Stimulated activated CD8-positive, alpha-beta memory T cell treated with anti-CD3 and anti-CD28 coated beads, Interleukin-2, amount 100 ng/mL, for 1 hour (primary cell): ENCODE results near the gene RAB5A.
"Not testable (repeated sequence)": the region's sequence is repeated elsewhere in the genome, so short reads cannot be mapped to it uniquely, and the experiment has no call there.

Experiments used
- DNase-seq, 2 donors: peaks; one replicate each; pipeline ENCODE4 v3.0.0-alpha.2; 2020; ENCODE audit warnings: low read depth in 2 of 2

Gene RAB5A, protein sequence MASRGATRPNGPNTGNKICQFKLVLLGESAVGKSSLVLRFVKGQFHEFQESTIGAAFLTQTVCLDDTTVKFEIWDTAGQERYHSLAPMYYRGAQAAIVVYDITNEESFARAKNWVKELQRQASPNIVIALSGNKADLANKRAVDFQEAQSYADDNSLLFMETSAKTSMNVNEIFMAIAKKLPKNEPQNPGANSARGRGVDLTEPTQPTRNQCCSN

DNA sequence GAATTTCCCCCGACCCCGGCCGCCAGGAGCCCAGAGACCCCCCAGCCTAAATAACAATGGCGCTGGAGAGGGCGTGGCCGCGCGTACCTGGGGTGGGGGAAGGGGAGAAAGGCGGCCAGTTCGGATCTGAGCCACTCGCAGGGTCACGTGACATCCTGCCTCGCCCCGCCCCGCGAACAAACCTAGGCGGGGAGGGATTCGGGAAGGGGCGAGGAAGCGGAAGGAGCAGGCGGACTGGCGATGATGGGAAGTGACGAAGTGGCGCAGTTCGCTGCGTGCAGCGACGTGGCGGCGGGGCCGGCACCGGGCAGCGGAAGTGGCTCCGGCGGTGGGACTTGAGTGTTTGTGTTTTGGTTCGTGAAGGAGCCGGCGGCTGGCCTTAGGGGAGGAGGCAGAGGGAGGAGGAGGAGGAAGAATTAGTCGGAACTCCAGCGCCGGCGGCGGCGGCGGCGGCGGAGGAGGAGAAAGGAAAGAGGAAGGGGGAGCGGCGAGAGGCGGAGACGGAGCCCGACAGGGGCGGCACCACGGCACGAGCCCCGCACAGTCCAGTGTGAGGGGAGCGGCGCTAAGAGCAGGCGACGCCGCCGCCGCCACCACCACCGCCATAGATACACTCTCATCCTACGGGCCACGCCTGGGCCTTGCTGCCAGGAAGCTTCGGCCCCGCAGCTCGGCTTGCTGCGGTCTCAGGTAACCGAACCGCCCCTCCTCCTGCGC is at the start of gene RAB5A:
Gene RAB5A (plus strand): TSS at position 266 of the 717 bp plus-strand sequence. CDS start 3,802 bp downstream, outside the sequence.
- DNase-seq: peak; percentile 91 to 94

DNA sequence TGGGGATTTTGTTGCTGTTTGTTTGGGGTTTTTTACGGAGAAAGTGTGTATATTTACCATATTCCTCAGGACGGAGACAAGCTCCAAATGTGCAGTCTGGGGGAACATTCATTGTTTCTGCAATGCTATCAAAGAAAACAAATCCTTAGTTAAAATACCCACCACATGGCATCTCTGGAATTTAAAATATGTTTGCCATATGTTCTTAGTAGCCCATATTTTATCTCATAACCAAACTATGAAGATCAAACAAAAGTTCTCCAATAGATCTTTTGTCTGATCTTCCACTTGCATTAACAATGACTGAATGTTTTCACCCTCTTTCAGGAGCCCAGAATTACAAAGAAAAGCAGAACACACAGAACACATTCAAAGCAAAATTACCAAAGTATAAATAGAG is 48.2 kb upstream of the RAB5A start:
- DNase-seq: no peak

DNA sequence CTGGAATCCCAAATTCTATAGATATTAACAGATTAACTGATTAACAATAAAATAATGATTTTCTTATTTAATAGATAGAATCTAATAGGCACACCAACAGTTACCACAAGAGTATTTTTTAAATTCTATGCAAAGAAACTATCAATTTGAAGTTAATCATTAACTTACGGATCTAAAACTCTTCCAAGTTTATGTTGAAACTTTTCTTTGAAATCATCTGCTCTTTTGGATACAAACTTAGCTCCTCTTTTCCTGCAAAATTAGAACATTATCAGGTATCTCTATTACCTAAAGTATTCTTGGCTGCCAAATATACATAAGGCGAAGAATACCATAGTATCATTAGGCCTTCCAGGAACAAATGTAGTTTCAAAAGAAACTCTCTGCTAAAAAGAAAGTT is 47.6 kb upstream of the RAB5A start:
- DNase-seq: no peak

DNA sequence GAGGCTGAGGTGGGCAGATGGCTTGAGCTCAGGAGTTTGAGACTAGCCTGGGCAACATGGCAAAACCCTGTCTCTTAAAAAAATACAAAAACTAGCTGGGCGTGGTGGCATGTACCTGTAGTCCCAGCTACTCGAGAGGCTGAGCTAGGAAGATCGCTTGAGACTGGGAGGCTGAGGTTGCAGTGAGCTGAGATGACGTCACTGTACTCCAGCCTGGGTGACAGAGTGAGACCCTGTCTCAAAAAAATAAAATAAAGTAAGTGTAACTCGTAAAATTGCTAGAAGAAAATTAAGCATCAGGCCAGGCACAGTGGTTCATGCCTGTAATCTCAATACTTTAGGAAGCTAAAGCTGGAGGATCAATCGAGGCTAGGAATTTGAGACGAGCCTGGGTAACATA is 47.1 kb upstream of the RAB5A start:
- DNase-seq: not testable (repeated sequence)

DNA sequence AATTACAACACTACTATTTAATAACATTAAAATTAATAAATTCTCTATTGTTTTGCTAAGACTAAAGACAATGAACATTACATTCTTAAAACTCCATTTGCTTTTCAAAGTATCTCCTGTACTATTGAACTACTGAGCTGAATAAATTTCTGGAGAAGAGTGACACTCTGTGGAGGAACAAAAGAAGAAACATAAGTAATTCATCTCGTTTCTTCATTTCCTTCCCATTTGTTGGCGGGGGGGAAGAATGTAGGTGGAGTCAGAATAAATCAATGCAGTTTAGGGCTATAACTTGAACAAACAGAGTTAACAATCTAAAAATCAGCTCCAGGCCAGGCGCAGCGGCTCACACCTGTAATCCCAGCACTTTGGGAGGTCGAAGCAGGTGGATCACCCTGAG is 45.6 kb upstream of the RAB5A start:
- no peak for DNase-seq

DNA sequence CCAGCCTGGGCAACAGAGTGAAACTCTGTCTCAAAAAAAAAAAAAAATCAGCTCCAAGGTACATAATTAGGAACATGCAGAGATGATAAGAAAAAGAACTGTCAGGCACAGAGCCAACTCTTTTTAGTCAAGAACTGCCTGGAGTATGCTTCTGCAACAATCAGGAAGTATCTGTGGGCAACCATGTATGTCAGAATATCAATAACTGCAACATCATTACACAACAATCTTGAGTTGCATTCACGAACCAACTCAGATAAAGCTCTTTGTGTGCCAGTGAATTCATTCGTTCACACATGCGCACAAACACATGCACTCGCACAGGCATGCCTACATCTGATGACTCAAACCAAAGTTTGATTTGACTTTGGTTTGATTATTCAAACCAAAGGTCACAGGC is 45.0 kb upstream of the RAB5A start:
- DNase-seq: no peak

DNA sequence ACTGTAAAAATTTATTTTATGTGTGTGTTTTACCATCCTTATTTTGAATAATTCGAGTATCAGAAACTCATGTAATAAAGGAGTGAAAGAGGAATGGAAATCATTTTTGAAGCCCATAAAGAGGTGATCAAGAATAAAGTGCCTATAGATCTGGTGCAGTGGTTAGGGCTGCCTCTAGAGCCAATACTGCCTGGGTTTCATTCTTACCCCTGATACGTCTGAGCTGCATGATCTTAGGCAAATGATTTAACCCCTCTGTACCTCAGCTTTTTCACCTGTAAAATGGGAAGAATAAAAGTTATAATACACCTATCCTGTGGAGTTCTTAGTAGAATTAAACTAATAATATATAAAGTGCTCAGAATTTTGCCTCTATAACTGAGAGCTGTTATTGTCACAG is 43.2 kb upstream of the RAB5A start:
- DNase-seq: no peak

DNA sequence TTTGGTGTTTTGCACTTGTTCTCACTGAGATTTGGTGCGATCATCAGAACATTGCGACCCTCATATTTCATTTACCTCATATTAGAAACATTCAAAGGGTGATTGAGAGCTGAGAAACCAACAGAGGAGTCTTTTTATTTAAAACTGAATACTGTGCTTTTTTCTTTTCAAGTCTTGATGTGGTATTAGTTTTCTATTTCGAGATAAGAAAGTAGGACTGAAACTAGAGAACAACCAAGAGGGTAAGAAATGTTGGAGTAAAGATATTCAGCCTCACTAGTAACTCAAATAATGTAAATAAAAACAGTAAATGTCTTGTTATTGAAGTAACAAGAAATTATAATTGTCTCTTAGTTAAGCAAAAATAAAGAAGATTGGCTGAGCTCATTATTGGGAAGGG is 39.4 kb upstream of the RAB5A start:
- DNase-seq: no peak

DNA sequence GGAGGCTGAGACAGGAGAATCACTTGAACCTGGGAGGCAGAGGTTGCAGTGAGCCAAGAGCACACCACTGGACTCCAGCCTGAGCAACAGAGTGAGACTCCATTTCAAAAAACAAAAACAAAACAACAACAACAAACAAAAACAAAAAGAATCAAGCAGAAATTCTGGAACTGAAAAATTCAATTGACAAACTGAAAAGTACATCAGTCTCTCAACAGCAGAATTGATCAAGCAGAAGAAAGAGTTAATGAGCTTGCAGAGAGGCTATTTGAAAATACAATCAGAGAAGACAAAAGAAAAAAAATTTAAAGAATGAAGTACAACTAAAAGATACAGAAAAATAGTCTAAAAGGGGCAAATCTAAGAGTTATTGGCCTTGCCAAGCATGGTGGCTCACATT is 35.4 kb upstream of the RAB5A start:
- no peak for DNase-seq

DNA sequence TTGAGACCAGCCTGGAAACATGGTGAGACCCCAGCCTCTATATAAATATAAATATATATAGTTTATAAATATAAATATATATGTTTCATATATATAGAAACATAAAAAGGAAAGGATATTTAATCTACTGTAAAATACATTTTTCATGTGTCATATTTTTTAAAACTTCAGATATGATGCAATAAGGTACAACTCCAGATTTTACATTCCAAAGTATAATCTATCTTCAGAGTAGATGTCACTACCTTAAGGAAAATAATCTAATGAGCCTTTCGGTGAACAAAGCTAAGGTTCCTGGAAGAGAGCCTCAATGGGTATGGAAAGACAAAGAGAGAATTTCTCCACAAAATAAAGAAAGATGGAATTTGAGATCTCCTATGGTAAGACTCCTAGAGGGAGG is 29.7 kb upstream of the RAB5A start:
- no peak for DNase-seq

DNA sequence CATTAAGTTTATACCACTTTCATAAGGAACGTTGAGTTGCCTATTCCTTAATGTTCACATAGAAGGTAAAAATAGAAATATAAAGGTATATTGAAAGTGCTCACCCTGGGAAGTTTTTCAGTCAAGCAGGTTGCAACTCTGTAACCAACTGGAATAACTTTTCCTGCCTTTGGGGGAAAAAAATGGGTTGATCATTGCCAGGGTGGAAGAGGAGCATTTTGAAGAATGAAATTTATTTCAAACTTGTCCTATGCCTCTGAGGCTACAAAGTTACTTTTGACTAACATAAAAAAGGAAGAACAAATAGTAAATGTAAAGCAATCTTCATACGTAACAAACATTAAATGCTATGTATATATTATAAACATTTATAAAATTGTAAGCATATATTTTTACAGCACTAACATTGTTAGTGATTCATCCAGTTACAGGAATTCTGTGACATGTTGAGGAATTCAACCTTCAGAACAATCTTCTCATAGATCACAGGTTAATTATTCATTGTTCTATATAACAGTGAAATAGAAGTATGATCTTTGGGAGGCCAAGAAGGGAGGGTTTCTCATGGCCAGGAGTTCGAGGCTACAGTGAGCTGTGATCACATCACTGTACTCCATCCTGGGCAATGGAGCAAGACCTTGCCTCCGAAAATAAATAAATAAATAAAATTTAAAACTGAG is 26.4 kb upstream of the RAB5A start:
- DNase-seq: no peak

DNA sequence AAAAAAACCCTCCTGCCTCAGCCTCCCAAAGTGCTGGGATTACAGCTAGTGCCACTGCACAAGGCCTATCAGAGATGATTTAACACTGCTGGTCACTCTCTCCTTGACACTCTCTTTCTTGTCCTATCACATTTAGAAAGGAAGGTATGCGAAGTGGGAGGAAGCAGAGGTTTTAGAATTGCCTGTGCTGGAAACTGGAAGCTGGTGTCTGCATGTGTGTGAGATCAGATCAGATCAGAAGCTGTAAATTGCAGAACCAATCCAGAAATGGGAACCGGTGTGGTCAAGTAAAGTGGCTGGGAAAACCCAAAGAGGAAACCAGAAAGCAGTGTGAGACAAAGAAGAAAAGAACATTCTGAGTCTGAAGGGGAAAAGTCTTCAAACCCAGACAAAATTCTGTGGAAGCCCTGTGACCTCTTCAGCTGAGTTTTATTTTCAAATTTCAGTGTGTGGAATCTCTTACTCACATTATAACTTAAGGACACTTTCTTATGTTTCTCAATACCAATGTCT is 15.7 kb upstream of the RAB5A start:
- DNase-seq: no peak

DNA sequence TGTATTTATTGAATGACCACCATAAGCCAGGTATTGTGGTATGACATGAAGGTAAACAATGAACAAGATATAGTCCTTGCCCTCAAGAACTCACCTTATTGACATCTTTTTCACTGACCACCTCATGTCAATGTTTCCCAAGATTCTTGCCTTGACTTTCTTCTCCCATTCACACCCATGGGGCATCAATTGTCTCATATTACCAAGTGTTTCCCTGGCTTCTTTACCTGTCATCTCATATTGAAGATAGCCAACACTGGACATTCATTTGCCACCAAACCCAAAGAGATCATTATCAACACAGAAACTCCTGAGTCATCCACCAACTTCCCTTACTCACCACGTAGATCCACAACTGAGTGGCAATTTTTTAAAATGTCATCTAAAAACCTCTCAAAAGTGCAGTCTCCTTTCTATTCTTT is 15.1 kb upstream of the RAB5A start:
- DNase-seq: no peak

DNA sequence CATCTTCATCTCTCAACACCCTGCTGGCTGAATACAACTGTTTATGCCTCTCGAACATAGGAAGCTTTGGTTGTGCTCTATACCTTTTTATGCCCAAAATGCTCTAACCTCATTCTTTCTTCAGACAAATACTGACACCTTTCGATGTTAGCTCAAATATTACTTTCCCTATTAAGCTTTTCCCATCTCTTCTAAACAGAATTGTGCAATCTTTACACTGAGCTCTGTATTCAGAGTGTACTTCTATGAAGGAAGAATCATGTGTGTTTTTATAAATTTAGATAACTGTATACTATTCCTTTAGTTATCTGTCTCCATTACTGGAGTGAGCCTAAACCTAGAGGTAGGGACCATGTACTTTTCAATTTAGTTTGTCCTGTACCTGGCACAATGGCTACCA is 14.5 kb upstream of the RAB5A start:
- no peak for DNase-seq

DNA sequence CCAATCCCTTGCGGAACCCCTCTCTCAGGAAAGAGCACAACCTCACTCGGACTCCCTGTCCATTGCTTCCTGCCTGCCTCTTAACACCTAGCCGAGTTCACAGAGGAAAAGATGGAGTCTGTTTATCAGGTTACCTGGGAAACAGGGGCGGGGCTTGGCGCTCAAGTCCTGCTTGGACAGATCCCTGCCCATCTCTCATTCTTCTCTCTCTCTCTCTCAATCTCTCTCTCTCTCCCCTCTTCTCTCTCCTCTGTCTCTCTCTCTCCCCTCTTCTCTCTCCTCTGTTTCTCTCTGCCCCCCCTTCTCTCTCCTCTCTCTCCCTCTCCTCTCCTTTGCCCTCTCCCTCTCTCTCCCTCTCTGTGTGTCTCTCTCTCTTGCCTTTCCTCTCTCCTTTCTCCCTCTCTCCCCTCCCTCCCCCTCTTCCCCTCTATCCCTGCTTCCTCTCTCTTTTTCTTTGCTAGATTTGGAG is 12.8 kb upstream of the RAB5A start, which contains the start of gene EFHB:
Gene EFHB (minus strand): TSS at position 120 of the 469 bp plus-strand sequence. CDS start 199 bp downstream, outside the sequence.
- no peak for DNase-seq

DNA sequence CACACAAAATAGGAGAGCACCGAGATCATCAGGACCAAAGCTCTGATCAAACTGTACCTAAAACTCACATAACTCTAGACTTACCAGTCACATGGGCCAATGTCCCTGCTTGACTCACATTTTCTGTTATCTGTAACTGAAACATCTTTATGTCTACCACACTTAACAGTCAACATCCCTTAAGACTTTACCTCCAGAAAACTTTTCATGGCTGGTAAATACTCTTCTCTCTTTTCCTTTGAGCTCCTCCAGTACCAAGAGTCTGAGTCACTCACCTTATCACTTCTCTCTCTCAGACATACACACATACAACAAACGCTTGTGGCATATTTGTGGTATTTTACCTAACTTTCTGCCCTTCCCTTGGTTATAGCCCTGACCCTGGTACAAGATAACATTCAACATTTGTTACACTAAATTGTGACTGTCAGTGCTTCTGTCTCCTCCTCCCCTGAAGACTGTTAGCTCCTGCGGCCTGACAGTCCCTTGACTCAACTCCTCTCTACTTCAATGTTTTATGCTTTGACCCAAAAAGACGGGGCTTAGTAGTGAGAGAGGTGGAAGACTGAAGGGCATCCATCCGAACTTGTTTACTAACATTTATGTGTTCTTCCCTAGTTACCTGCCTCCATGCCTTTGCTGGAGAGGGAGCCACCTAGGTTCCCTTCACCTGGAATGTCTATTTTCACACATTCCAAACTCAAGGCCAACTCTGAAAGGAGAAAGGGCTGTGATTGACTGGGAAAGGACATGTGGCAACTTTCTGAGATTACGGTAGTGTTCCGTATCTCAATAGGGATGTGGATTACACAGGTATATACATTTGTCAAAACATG is 9.2 kb upstream of the RAB5A start:
- DNase-seq: no peak

DNA sequence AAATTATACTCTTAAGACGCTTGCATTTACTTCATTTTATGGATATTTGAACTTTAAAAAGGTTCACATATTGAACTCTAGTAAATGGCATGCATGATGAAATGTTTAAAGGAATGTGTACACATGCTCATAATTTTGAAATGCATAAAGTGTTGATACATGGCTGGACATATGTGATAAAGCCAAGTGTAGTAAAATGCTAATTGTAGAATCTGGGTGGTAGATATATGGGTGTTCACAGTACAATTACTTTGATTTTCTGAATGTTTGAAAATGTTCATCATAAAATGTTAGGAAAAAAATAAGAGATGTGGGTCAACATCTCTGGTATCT is 8.6 kb upstream of the RAB5A start:
- no peak for DNase-seq

DNA sequence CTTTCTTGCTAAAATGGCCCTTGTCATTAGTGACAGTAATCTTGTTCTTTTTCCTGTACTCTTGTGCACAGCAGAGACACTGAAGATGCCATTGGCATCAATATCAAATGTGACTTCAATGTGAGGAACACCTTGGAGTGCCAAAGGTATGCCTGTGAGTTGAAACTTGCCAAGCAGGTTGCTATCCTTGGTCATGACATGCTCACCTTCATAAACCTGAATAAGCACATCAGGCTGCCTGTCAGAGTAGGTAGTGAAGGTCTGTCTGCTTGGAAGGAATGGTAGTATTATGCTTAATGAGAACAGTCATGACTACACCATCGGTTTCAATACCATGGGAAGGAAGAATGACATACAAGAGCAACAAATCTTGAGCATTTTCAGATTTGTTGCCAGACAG is 6.3 kb upstream of the RAB5A start:
- DNase-seq: no peak

DNA sequence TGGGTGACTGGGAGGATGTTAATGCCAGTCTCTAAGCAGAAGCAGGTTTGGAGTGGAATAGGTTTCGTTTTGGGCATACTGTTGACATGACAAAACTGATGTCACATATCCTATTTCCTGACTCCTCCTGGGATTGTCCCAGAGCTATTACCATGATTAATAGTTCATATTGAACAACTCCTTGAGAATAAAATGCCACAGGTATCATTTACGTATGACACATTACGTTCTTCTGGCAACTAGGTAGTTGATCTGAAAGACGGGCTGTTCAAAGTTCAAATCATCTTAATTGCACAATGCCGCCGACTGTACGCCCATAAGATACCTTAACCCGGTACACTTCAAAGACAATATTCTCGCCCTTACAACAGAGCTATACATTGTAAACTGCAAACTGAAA is 1.4 kb upstream of the RAB5A start:
- no peak for DNase-seq

DNA sequence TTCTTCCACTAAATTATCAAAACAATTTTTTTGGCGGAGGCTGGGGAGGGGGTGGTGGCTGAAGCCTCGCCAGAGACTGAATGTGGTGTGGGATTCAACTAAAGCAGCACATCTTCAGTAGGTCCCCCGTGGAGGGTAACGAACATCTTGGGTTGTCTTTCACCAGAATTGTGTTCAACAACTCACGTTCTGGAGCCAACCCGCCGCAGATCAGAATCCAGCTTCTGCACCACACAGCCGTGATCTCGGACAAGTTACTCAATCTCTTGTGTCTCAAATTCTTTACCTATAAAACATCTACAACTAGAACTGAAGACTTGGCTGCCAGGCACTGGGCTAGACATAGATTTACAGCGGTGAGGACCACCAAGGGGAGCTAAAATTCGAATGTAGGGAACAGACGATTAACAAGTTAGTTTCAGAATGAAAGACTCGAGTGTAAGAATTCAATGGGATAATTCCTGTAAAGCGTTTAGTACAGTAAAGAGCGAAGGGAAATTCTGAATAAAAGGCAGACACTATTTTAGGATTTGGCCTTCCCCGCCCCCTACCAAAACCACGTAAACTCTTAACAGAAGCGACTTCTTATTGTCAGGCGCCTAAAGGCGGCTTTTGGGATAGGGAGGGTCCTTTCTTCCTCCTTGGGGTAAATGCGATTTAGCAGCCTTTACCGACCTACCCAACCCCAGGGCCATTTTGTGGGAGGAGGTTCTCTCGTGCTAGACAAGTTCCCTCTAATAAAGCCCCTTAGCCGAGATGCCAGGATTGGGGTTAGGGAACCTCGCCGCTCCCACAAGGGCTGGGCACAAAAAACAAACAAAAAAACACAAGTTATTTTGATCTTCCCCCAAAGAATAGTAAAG is 697 bp upstream of the RAB5A start:
- no peak for DNase-seq
